ENCODE data around the gene PSTK.

The PSTK gene

GRCh38 chr10:122980209-122981065, at the start of gene PSTK:
TSS of gene PSTK (plus strand) at chr10:122980401. CDS start at chr10:122980480, 79 bp downstream.
- DNase-seq (ENCODE audit: low spot score) = peak; percentile 96

DNA sequence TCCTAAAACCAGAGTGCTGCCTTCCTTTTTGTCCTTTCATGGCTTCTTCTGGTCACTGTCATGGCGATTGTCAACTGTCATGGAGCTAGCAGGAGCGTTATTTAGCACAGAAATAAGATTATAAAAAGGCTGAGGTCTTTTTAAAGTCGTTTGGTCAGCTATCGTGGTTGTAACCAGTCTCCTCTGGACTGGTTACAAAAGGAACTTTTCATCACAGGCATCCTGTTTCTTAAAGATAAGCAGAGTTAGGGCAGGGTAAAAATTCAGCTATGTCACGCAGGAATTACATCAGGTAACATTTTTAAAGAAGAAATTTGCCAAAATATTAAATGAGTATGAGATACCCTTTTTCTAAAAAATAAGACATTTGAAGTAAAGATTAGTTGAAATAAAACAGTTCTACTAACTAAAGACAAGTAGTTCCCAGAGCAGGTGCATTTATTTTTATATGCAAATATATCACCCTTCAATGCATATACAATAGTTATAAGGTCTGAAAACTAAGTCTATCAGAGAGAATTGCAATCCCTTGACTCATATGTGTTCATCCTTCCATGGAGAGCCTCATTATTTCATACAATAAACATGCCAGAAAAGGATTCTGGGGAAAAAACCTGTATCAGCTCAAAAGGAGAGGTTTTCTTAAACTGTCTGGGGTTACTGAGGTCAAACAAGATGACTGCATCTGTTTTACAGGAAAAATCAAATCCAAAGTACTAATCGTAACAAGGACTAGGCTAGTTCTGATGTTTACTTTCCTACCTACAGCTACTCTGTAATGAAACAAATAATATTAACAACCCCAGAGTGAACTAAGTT, 48.9 kb upstream of the PSTK start:
- no peak for DNase-seq (ENCODE audit: low spot score)

- DNase-seq (ENCODE audit: low spot score) = no peak
These were observed 40.9 kb upstream of the PSTK start for GRCh38 chr10:122939133-122939855.

- DNase-seq (ENCODE audit: low spot score) = no peak
These were observed 40.2 kb upstream of the PSTK start for GRCh38 chr10:122939856-122940543.

DNA sequence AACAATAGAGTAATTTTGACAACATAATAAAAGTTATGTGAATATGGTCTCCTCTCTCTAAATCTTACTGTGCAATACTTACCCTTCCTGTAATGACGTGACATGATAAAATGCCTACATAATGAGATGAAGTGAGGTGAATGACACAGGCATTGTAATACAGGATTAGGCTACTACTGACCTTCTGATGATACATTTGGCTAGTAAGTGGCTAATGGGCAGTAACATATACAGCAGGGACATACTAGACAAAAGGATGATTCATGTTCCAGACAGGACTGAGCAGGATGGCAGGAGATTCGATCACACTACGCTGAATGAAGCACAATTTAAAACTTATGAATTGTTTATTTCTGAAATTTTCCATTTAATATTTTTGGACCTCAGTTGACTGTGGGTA, 30.9 kb upstream of the PSTK start:
- no peak for DNase-seq (ENCODE audit: low spot score)

DNA sequence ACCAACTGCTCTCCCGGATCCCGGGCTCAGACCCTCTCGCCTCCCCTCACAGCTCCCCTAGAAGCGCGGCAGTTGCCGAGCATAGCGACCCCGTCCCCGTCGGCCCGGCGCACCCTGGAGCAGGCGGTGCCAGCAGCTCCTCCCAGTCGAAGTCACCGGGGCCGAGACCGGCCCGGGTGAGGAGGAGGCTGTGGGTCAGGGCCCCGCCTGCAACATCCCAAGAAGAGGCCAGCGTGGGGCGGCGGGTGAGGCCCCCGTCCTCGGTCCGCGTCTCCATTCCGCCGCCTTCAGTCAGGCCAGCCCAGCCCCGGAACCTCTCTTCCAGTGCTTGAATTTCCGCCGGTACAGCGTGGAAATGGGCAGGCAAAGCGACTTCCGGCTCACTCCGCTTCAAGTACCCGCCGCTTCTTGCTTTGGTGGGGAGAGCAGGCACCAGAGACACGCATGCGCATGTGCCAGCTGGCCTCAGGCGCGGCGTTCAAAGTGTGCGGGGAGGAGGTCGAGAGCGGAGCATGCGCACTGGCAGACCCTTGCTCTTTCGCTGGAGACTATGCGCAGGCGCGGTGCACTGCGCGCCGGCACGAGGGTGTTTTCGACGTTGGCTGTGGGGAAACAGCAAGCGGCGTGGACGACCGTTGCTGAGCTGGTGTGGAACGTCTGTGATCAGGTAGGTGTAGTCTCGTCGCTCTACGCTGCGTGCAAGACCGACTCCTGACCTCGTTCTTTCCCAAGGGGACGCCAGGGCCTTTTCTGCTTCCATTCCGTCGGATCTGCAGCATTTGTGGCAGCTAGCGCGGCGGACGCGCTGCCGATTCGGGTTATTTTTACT, 26.1 kb upstream of the PSTK start, which contains the start of gene C10orf88:
Gene C10orf88 (minus strand): TSS at position 326 of the 829 bp plus-strand sequence. CDS start 49 bp downstream, at position 277.
- DNase-seq (ENCODE audit: low spot score) = peak; percentile 99

- no peak for DNase-seq (ENCODE audit: low spot score)
These were observed 25.5 kb upstream of the PSTK start for GRCh38 chr10:122954731-122955050.

DNA sequence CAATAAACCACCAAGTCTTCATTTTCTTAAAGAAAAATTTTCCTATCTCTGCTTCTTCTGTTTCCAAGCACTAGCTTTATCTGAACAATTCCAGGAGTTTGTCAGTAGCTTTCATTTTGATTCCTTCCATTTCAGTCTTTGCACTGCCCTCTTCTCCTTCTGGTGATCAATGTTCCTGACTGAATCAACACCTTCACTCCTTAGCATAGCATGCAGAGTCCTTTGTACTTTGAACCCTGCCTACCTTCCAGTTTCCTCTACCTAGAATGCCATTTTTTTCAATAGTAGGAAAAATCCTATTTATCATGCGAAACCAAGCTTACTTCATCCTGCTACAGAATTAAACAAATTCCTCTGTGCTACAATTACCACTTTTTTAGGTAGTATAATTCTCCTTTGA, 24.3 kb upstream of the PSTK start:
- DNase-seq (ENCODE audit: low spot score) = no peak

- no peak for DNase-seq (ENCODE audit: low spot score)
These were observed 22.7 kb upstream of the PSTK start for GRCh38 chr10:122957474-122957873.

GRCh38 chr10:122962405-122962804, 17.8 kb upstream of the PSTK start:
- DNase-seq (ENCODE audit: low spot score) = no peak

DNA sequence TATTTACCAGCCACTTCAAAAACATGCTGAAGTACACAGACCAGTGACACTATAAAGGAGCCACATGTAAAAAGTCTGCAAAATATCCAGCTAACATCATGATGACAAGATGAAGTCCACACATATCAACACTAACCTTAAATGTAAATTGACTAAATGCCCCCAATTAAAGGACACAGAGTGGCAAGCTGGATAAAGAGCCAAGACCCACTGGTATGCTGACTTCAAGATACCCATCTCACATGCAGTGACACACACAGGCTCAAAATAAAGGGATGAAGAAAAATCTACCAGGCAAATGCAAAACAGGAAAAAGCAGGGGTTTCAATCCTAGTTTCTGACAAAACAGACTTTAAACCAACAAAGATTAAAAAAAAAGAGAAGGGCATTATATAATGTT, 13.3 kb upstream of the PSTK start:
- DNase-seq (ENCODE audit: low spot score) = no peak

DNA sequence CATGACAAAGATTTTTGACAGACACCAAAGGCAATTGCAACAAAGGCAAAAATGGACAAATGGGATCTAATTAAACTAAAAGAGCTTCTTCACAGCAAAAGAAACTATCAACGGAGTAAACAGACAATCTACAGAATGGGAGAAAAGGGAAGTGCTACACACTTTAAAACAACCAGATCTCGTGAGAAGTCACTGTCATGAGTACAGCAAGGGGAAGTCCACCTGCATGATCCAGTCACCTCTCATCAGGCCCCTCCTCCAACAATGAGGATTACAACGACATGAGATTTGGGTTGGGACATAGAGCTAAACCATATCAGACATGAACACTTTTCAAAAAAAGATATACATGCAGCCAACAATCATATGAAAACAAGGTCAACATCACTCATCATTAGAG, 11.5 kb upstream of the PSTK start:
- DNase-seq (ENCODE audit: low spot score) = no peak

DNA sequence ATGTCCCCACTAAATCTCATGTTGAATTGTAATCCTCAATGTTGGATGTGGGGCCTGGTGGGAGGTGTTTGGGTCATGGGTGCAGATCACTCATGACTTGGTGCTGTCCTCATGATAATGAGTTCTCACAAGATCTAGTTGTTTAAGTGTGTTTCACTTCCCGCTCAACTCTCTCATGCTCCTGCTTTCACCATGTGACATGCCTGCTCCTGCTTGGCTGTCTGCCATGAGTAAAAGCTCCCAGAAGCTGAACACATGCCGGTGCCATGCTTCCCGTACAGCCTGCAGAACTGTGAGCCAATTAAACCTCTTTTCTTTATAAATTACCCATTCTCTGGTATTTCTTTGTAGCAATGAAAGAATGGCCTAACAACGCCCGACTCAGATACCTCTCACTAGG, 6.2 kb upstream of the PSTK start:
- DNase-seq (ENCODE audit: low spot score) = no peak

GRCh38 chr10:122974543-122975064, 5.6 kb upstream of the PSTK start:
- DNase-seq (ENCODE audit: low spot score) = no peak

DNA sequence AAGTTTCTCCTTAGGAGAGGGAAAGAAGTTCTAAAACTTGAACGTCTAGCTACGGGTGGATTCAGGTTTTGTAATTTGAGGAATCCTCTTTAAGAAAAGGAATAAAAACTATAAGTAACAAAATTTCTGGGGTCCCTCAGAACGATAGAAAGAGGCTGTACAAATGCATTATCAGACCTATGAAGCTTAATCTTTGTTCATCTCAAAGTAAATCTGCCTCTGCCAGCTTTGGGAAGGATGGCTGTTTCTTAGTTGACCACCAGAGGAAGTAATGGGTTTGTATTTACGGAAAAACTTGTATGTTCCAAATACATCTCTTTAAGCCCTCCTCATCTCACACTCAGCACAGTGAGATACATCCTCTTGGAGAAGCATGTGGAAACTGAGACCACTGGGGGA, 864 bp downstream of the PSTK start:
- DNase-seq (ENCODE audit: low spot score) = no peak

DNA sequence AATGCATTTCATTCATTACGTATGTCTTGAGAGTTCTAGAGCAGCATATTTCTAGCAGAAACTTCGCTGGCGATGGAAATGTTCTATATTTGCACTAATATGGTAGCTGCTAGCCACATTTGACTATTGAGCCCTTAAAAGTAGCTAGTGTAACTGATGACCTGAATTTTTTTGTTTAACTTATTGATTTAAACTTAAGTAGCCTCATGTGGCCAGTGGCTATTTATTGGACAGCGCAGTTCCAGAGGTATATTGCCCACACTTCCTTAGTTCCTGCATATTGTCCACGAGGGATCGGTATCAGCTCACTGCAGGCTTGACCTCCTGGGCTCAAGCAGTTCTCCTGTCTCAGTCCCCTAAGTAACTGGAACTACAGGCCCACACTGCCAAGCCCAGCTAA, 3.7 kb downstream of the PSTK start:
- DNase-seq (ENCODE audit: low spot score) = no peak

GRCh38 chr10:122984708-122985107, 4.5 kb downstream of the PSTK start:
- DNase-seq (ENCODE audit: low spot score) = no peak

DNA sequence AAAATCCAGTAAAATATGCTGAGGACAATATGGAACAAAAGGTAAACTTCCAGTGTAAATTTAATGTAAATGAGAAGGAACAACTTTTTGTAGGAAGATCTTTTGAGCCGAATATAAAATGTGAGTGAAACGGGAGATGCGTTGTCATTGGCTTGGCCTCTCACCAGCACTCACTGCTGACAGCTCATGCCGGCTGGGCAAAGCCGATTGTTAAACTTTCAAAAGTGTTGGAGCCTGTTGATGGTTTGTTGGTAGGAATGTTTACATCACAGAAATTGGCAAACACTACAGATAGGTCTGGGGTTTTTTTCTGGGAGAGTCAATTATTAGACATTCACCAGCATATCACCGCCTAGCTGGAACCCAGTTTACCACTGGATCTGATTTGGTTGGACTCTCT, 6.1 kb downstream of the PSTK start:
- no peak for DNase-seq (ENCODE audit: low spot score)

- no peak for DNase-seq (ENCODE audit: low spot score)
These were observed 8.3 kb downstream of the PSTK start for GRCh38 chr10:122988501-122988900.

GRCh38 chr10:122990278-122990677, 10.1 kb downstream of the PSTK start:
- DNase-seq (ENCODE audit: low spot score) = no peak

Measured in Ammon's horn (tissue), 1 donor.